ENCODE data around the gene PLAAT4.
"Not testable (repeated sequence)": the region's sequence is repeated elsewhere in the genome, so short reads cannot be mapped to it uniquely, and the experiment has no call there.

The PLAAT4 gene

GRCh38 chr11:63573881-63574855 is 37.6 kb downstream of the PLAAT4 start:
- peak in 3 of 6 experiments; percentile 23 to 38 (median 26) for DNase-seq

- DNase-seq: no peak
These were observed 38.4 kb downstream of the PLAAT4 start for GRCh38 chr11:63574856-63575602.

- DNase-seq: not testable (repeated sequence)
These were observed 42.3 kb downstream of the PLAAT4 start for GRCh38 chr11:63578882-63579281.

GRCh38 chr11:63581224-63581623 is 44.6 kb downstream of the PLAAT4 start:
- not testable (repeated sequence) for DNase-seq

- no peak for DNase-seq
These were observed 46.7 kb downstream of the PLAAT4 start for GRCh38 chr11:63583357-63583677.

GRCh38 chr11:63586451-63587166 is 50.0 kb downstream of the PLAAT4 start:
- DNase-seq: no peak

GRCh38 chr11:63589000-63589399 is 52.4 kb downstream of the PLAAT4 start:
- no peak for DNase-seq

- DNase-seq: no peak
These were observed 53.6 kb downstream of the PLAAT4 start for GRCh38 chr11:63590024-63590788.

- DNase-seq: no peak
These were observed 56.4 kb downstream of the PLAAT4 start for GRCh38 chr11:63592975-63593395.

GRCh38 chr11:63595296-63595695 is 58.7 kb downstream of the PLAAT4 start:
- DNase-seq: no peak

Measured in stimulated activated naive CD4-positive, alpha-beta T cell (primary cell).